Thoracic aorta (tissue), 2 donors: Measurements from ENCODE around the gene EEPD1. TPM values are rescaled to one million over a fixed set of nuclear protein-coding genes. Genes with fewer than 3 reads are reported as not detected.
A peak's percentile ranks its signal among the peaks of the same experiment; 100 is the strongest.

Experiments used
- ATAC-seq: fragments of 150-250 bp; one replicate; pipeline ENCODE4 v1.8.0; 2017; ENCODE audit warnings: low read depth; ENCODE audit not compliant: insufficient number of reproducible peaks, low FRiP score
- DNase-seq: peaks from one replicate; pipeline ENCODE4 v3.0.0-alpha.2; 2020; ENCODE audit warnings: low spot score
- H3K27ac ChIP-seq, 2 donors: fragments of 200-600 bp; sonication (generic); 1 replicate in 1 of 2; 2 replicates in 1 of 2; pipeline ENCODE4 v1.5.1; 2016; ENCODE audit warnings: mild to moderate bottlenecking in 2 of 2, moderate library complexity in 2 of 2
- H3K27me3 ChIP-seq: fragments of 200-600 bp; sonication (generic); replicated peaks from 2 replicates; pipeline ENCODE4 v1.6.0; 2016; ENCODE audit warnings: mild to moderate bottlenecking; ENCODE audit not compliant: insufficient read depth
- H3K36me3 ChIP-seq: fragments of 200-600 bp; sonication (generic); one replicate; pipeline ENCODE4 v1.5.1; 2016
- H3K4me1 ChIP-seq, 2 donors: fragments of 200-600 bp; sonication (generic); 1 replicate in 1 of 2; 2 replicates in 1 of 2; pipeline versions ENCODE4 v1.5.1 to v1.6.0; 2016; ENCODE audit warnings: low read depth in 2 of 2, mild to moderate bottlenecking in 1 of 2; ENCODE audit not compliant: control insufficient read depth in 1 of 2
- H3K4me3 ChIP-seq: fragments of 200-600 bp; sonication (generic); 2 replicates; pipeline ENCODE4 v1.5.1; 2016; ENCODE audit warnings: mild to moderate bottlenecking
- H3K9me3 ChIP-seq: fragments of 200-600 bp; sonication (generic); 2 replicates; pipeline ENCODE4 v1.5.1; 2016
- CTCF ChIP-seq: fragments of 200-600 bp; sonication (generic); IDR thresholded peaks from one replicate; pipeline ENCODE4 v1.5.1; 2019; ENCODE audit warnings: antibody characterized with exemption
- total RNA-seq, 2 donors: library from RNA; depleted of rRNA; stranded (reverse); fragments of >200 nt; gene quantifications; one replicate each; pipeline versions ENCODE4 v1.1.0 to v1.2.3, GENCODE V29; 2016

EEPD1 gene
- total RNA-seq, 2 donors from 2014 or later = 14.6 to 17.4 TPM

- ATAC-seq = peak; percentile 90
Measured at GRCh38 chr7:36303202-36304098, 150.4 kb downstream of the EEPD1 start.

GRCh38 chr7:36304099-36304425 lies 151.0 kb downstream of the EEPD1 start:
- TF ChIP-seq CTCF = no peak
- DNase-seq (no peak), ATAC-seq (no peak)
- H3K9me3 ChIP-seq = no peaks in the 10 kb centered on the region
- peak overlapping the region; percentile 65 to 77 for H3K27ac ChIP-seq
- H3K4me1 ChIP-seq = peaks cover 16 to 50% of the 10 kb centered on the region in 2 donors
- no peak overlapping the region for H3K4me3 ChIP-seq
- H3K36me3 ChIP-seq = peaks cover 4% of the 10 kb centered on the region
- no peaks in the 10 kb centered on the region for H3K27me3 ChIP-seq

More at GRCh38 chr7:36303202-36304098, 150.4 kb downstream of the EEPD1 start:
- H3K4me1 ChIP-seq = peaks cover 16 to 50% of the 10 kb centered on the region in 2 donors
- peaks cover 5% of the 10 kb centered on the region for H3K36me3 ChIP-seq
- H3K27ac ChIP-seq = peak overlapping the region; percentile 65 to 77
- DNase-seq = peak; percentile 90
- H3K27me3 ChIP-seq = no peaks in the 10 kb centered on the region
- no peak for TF ChIP-seq CTCF
- no peak overlapping the region for H3K4me3 ChIP-seq
- H3K9me3 ChIP-seq = no peaks in the 10 kb centered on the region

GRCh38 chr7:36305226-36305625 lies 152.2 kb downstream of the EEPD1 start:
- Histone ChIP-seq H3K36me3 (no peaks in the 10 kb centered on the region), H3K27me3 (no peaks in the 10 kb centered on the region), H3K27ac (no peak overlapping the region), H3K4me3 (no peak overlapping the region), H3K4me1 (peaks cover 16 to 50% of the 10 kb centered on the region in 2 donors), H3K9me3 (no peaks in the 10 kb centered on the region)
- DNase-seq = no peak
- no peak for TF ChIP-seq CTCF
- no peak for ATAC-seq

- H3K36me3 ChIP-seq = no peaks in the 10 kb centered on the region
- H3K27ac ChIP-seq = no peak overlapping the region
- DNase-seq (no peak), ATAC-seq (no peak)
- no peak overlapping the region for H3K4me3 ChIP-seq
- H3K9me3 ChIP-seq = no peaks in the 10 kb centered on the region
- no peaks in the 10 kb centered on the region for H3K27me3 ChIP-seq
- H3K4me1 ChIP-seq = peaks cover 16 to 48% of the 10 kb centered on the region in 2 donors
- TF ChIP-seq CTCF = no peak
Measured at GRCh38 chr7:36305648-36306047, 152.6 kb downstream of the EEPD1 start.

GRCh38 chr7:36306222-36306621 lies 153.2 kb downstream of the EEPD1 start:
- no peak for TF ChIP-seq CTCF
- Histone ChIP-seq H3K36me3 (no peaks in the 10 kb centered on the region), H3K27ac (no peak overlapping the region), H3K27me3 (no peaks in the 10 kb centered on the region), H3K4me3 (no peak overlapping the region), H3K4me1 (peaks cover 16 to 42% of the 10 kb centered on the region in 2 donors), H3K9me3 (no peaks in the 10 kb centered on the region)
- ATAC-seq (no peak), DNase-seq (no peak)
